NT2/D1 (cell line): Measurements from ENCODE around the gene SNED1.

Experiments
- SUZ12 ChIP-seq: IDR thresholded peaks from 2 replicates; pipeline ENCODE4 v1.6.1; 2011; ENCODE audit not compliant: insufficient read length, insufficient read depth; ENCODE audit errors: extremely low read depth
- YY1 ChIP-seq: IDR thresholded peaks from 2 replicates; pipeline ENCODE4 v1.6.1; 2011; ENCODE audit not compliant: insufficient read length, insufficient read depth
- ZNF274 ChIP-seq: IDR thresholded peaks from 2 replicates; pipeline ENCODE4 v1.6.1; 2011; ENCODE audit warnings: mild to moderate bottlenecking, low read depth, low read length

DNA sequence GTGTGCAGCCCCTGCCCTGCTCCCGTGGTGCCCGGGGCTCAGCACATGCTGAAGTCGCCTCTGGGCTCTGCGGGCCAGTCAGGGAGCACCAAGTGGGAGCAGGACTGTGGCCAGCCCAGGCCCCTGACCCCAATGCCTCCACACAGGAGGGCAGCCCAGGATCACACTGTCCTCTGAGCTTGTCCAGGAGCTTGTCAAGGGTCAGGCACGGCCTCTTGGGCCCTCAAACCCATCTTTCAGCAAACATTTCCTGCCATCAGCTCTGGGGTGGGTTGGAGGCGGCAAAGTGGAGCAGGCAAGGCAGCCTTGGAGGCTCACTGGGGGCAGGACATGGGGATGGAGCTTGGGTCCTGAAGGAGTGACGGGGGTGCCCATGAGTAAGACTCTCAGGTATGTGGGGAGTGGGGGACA, 10.3 kb downstream of the SNED1 start:
- TF ChIP-seq YY1 (no peak), SUZ12 (no peak), ZNF274 (no peak)
